HAP-1 (cell line): ENCODE measurements around the gene ENOX1.

Experiments
- DNase-seq, 2 experiments: peaks; one replicate each; pipeline ENCODE4 v3.0.0-alpha.2; 2016 to 2020; ENCODE audit warnings: low spot score in 2 of 2
- H3K27me3 ChIP-seq: fragments of 250-450 bp; sonication (Bioruptor Pico); 2 replicates; pipeline ENCODE4 v1.5.1; 2020; ENCODE audit warnings: low read depth, mild to moderate bottlenecking, moderate library complexity
- H3K36me3 ChIP-seq: fragments of 250-450 bp; sonication (Bioruptor Pico); replicated peaks from 2 replicates; pipeline ENCODE4 v1.5.1; 2020; ENCODE audit warnings: mild to moderate bottlenecking
- H3K4me1 ChIP-seq: fragments of 250-450 bp; sonication (Bioruptor Pico); 2 replicates; pipeline ENCODE4 v1.5.1; 2020; ENCODE audit warnings: mild to moderate bottlenecking
- H3K4me3 ChIP-seq: fragments of 250-450 bp; sonication (Bioruptor Pico); 2 replicates; pipeline ENCODE4 v1.5.1; 2020; ENCODE audit warnings: mild to moderate bottlenecking, moderate library complexity
- H3K9me3 ChIP-seq: fragments of 250-450 bp; sonication (Bioruptor Pico); 2 replicates; pipeline ENCODE4 v1.5.1; 2020; ENCODE audit warnings: mild to moderate bottlenecking, moderate library complexity
- in situ Hi-C: fragments of 300-500 bp; cut with MboI; formaldehyde crosslinking; loops from 3 replicates; pipeline ENCODE4 v1.14.3; 2020; ENCODE audit warnings: low sequenced_read_pairs, inconsistent platforms, mixed read lengths

ENOX1 gene

GRCh38 chr13:43631106-43631505 is 155.7 kb downstream of the ENOX1 start:
- Histone ChIP-seq H3K4me3 (no peak overlapping the region), H3K36me3 (no peaks in the 10 kb centered on the region), H3K9me3 (no peaks in the 10 kb centered on the region), H3K4me1 (no peaks in the 10 kb centered on the region), H3K27me3 (no peaks in the 10 kb centered on the region)
- DNase-seq = no peak
- in situ Hi-C loops = no loop called here

- no peak for DNase-seq
- in situ Hi-C loops = no loop called here
- no peak overlapping the region for H3K4me3 ChIP-seq
- H3K4me1 ChIP-seq = no peaks in the 10 kb centered on the region
- H3K9me3 ChIP-seq = no peaks in the 10 kb centered on the region
- no peaks in the 10 kb centered on the region for H3K27me3 ChIP-seq
- H3K36me3 ChIP-seq = no peaks in the 10 kb centered on the region
These were observed 156.9 kb downstream of the ENOX1 start for GRCh38 chr13:43629691-43630480.

GRCh38 chr13:43626994-43627393 is 159.8 kb downstream of the ENOX1 start:
- DNase-seq = no peak
- Histone ChIP-seq H3K4me1 (no peaks in the 10 kb centered on the region), H3K36me3 (no peaks in the 10 kb centered on the region), H3K27me3 (no peaks in the 10 kb centered on the region), H3K4me3 (no peak overlapping the region), H3K9me3 (no peaks in the 10 kb centered on the region)
- in situ Hi-C loops = no loop called here

- DNase-seq = no peak
- Histone ChIP-seq H3K4me1 (no peaks in the 10 kb centered on the region), H3K4me3 (no peak overlapping the region), H3K27me3 (no peaks in the 10 kb centered on the region), H3K36me3 (no peaks in the 10 kb centered on the region), H3K9me3 (no peaks in the 10 kb centered on the region)
- in situ Hi-C loops = no loop called here
These were observed 172.7 kb downstream of the ENOX1 start for GRCh38 chr13:43614063-43614462.

- Histone ChIP-seq H3K4me3 (no peak overlapping the region), H3K36me3 (no peaks in the 10 kb centered on the region), H3K27me3 (no peaks in the 10 kb centered on the region), H3K4me1 (no peaks in the 10 kb centered on the region), H3K9me3 (no peaks in the 10 kb centered on the region)
- in situ Hi-C loops = no loop called here
- DNase-seq = no peak
These were observed 175.2 kb downstream of the ENOX1 start for GRCh38 chr13:43611281-43612273.

- H3K27me3 ChIP-seq = no peaks in the 10 kb centered on the region
- H3K4me3 ChIP-seq = no peak overlapping the region
These were observed 178.2 kb downstream of the ENOX1 start for GRCh38 chr13:43608400-43609137.

GRCh38 chr13:43597599-43597945 is 189.2 kb downstream of the ENOX1 start:
- Histone ChIP-seq H3K36me3 (no peaks in the 10 kb centered on the region), H3K4me3 (no peak overlapping the region), H3K27me3 (no peaks in the 10 kb centered on the region), H3K9me3 (no peaks in the 10 kb centered on the region), H3K4me1 (no peaks in the 10 kb centered on the region)
- DNase-seq = no peak
- in situ Hi-C loops = no loop called here

More at GRCh38 chr13:43608400-43609137, 178.2 kb downstream of the ENOX1 start:
- Histone ChIP-seq H3K4me1 (no peaks in the 10 kb centered on the region), H3K9me3 (peaks cover 6% of the 10 kb centered on the region; the same call in 1 of the 2 replicates), H3K36me3 (no peaks in the 10 kb centered on the region)
- in situ Hi-C loops = no loop called here
- DNase-seq = no peak

- Histone ChIP-seq H3K9me3 (no peaks in the 10 kb centered on the region), H3K4me1 (no peaks in the 10 kb centered on the region), H3K4me3 (no peak overlapping the region), H3K27me3 (no peaks in the 10 kb centered on the region), H3K36me3 (no peaks in the 10 kb centered on the region)
- in situ Hi-C loops = no loop called here
- DNase-seq = no peak
These were observed 189.7 kb downstream of the ENOX1 start for GRCh38 chr13:43596924-43597598.

GRCh38 chr13:43596006-43596405 is 190.8 kb downstream of the ENOX1 start:
- H3K4me1 ChIP-seq = no peaks in the 10 kb centered on the region
- H3K9me3 ChIP-seq = no peaks in the 10 kb centered on the region
- no peak for DNase-seq
- no peaks in the 10 kb centered on the region for H3K36me3 ChIP-seq
- no peaks in the 10 kb centered on the region for H3K27me3 ChIP-seq
- in situ Hi-C loops = no loop called here
- H3K4me3 ChIP-seq = no peak overlapping the region

GRCh38 chr13:43587376-43587775 is 199.4 kb downstream of the ENOX1 start:
- DNase-seq = no peak
- no peaks in the 10 kb centered on the region for H3K36me3 ChIP-seq
- in situ Hi-C loops = no loop called here
- H3K9me3 ChIP-seq = no peaks in the 10 kb centered on the region
- H3K4me3 ChIP-seq = no peak overlapping the region
- no peaks in the 10 kb centered on the region for H3K4me1 ChIP-seq
- H3K27me3 ChIP-seq = no peaks in the 10 kb centered on the region

- Histone ChIP-seq H3K4me1 (no peaks in the 10 kb centered on the region), H3K36me3 (no peaks in the 10 kb centered on the region), H3K4me3 (no peak overlapping the region), H3K27me3 (no peaks in the 10 kb centered on the region), H3K9me3 (no peaks in the 10 kb centered on the region)
- no peak for DNase-seq
- in situ Hi-C loops = no loop called here
These were observed 202.0 kb downstream of the ENOX1 start for GRCh38 chr13:43584751-43585150.

- no peaks in the 10 kb centered on the region for H3K4me1 ChIP-seq
- H3K9me3 ChIP-seq = no peaks in the 10 kb centered on the region
- no peaks in the 10 kb centered on the region for H3K36me3 ChIP-seq
- DNase-seq = no peak
- in situ Hi-C loops = no loop called here
- no peaks in the 10 kb centered on the region for H3K27me3 ChIP-seq
- H3K4me3 ChIP-seq = no peak overlapping the region
These were observed 203.5 kb downstream of the ENOX1 start for GRCh38 chr13:43583321-43583720.

GRCh38 chr13:43580280-43580679 is 206.5 kb downstream of the ENOX1 start:
- Histone ChIP-seq H3K9me3 (no peaks in the 10 kb centered on the region), H3K36me3 (no peaks in the 10 kb centered on the region), H3K27me3 (no peaks in the 10 kb centered on the region), H3K4me3 (no peak overlapping the region), H3K4me1 (no peaks in the 10 kb centered on the region)
- no peak for DNase-seq
- in situ Hi-C loops = no loop called here
